Endothelial cell of umbilical vein (primary cell): ENCODE data around the gene PTPN12. TPM values are rescaled to one million over a fixed set of nuclear protein-coding genes. Genes with fewer than 3 reads are reported as not detected.

ENCODE experiments used
- BruUV-seq: library from RNA; stranded (reverse); fragments of 400-500 nt; replicated peaks from 2 replicates; lab custom pipeline; 2021; lab: Mats Ljungman, UMichigan
- CTCF ChIA-PET: fragments of 300-600, 350-600 bp; sonication (Branson Sonifier 250); formaldehyde crosslinking; loops from one replicate; lab custom pipeline; 2021; ENCODE audit warnings: antibody characterized with exemption, inconsistent platforms; lab: Charles Lee
- POLR2A ChIA-PET: fragments of 300-600, 350-600 bp; sonication (Branson Sonifier 250); formaldehyde crosslinking; loops from one replicate; lab custom pipeline; 2021; ENCODE audit warnings: antibody characterized with exemption, inconsistent platforms; lab: Charles Lee
- DNase-seq: peaks from one replicate; pipeline ENCODE4 v3.0.0-alpha.2; 2011; ENCODE audit warnings: low read depth, low spot score
- FAIRE-seq: peaks from 2 replicates; lab custom pipeline; 2011; peaks lifted over from hg19 to GRCh38; lab: Jason Lieb, UNC
- H2AFZ ChIP-seq: 2 replicates; pipeline ENCODE4 v1.6.0; 2012; ENCODE audit warnings: low read depth, low read length, control low read depth, inconsistent platforms
- H3K27ac ChIP-seq: 2 replicates; pipeline ENCODE4 v1.5.1; 2011; ENCODE audit warnings: low read depth, mild to moderate bottlenecking, control low read depth, low read length, moderate library complexity; ENCODE audit not compliant: insufficient read depth
- H3K27me3 ChIP-seq, 2 experiments: 2 replicates each; pipeline versions ENCODE4 v1.6.0 to v1.6.1; 2011; ENCODE audit warnings: low read length in 2 of 2, mixed read lengths in 1 of 2; ENCODE audit not compliant: control insufficient read depth in 2 of 2, insufficient read depth in 2 of 2
- H3K36me3 ChIP-seq, 2 experiments: 2 replicates in 1 of 2; 3 replicates in 1 of 2; pipeline ENCODE4 v1.5.1; 2011; ENCODE audit warnings: low read length in 2 of 2, mild to moderate bottlenecking in 1 of 2, moderate library complexity in 1 of 2; ENCODE audit not compliant: control insufficient read depth in 2 of 2, insufficient read depth in 2 of 2; ENCODE audit errors: extremely low read depth in 1 of 2
- H3K4me1 ChIP-seq: 3 replicates; pipeline ENCODE4 v1.5.1; 2011; ENCODE audit warnings: mild to moderate bottlenecking, low read length; ENCODE audit not compliant: control insufficient read depth, insufficient read depth; ENCODE audit errors: extremely low read depth
- H3K4me2 ChIP-seq: 2 replicates; pipeline ENCODE4 v1.6.1; 2011; ENCODE audit warnings: low read length, control low read depth, mixed read lengths; ENCODE audit not compliant: insufficient read depth
- H3K4me3 ChIP-seq, 3 experiments: fragments of 200-600 bp in 1 of 3; sonication (generic), shearing (Covaris generic) in 1 of 3; replicated peaks in 1 of 3; 2 replicates each; pipeline ENCODE4 v1.5.1; 2011 to 2016; ENCODE audit warnings: control low read depth in 3 of 3, low read length in 3 of 3, mild to moderate bottlenecking in 2 of 3, inconsistent platforms in 1 of 3, low read depth in 1 of 3, moderate library complexity in 1 of 3; ENCODE audit not compliant: insufficient read depth in 1 of 3
- H3K79me2 ChIP-seq: 2 replicates; pipeline ENCODE4 v1.6.0; 2012; ENCODE audit warnings: low read length, inconsistent platforms; ENCODE audit not compliant: control insufficient read depth, insufficient read depth
- H3K9ac ChIP-seq: replicated peaks from 2 replicates; pipeline ENCODE3; 2011; ENCODE audit warnings: low read length, control low read depth; ENCODE audit not compliant: insufficient read depth; ENCODE audit errors: extremely low read depth
- H3K9me1 ChIP-seq: replicated peaks from 3 replicates; pipeline ENCODE4 v1.6.0; 2011; ENCODE audit warnings: mild to moderate bottlenecking, low read length; ENCODE audit not compliant: control insufficient read depth, insufficient read depth; ENCODE audit errors: extremely low read depth
- H3K9me3 ChIP-seq: replicated peaks from 2 replicates; pipeline ENCODE4 v1.5.1; 2012; ENCODE audit warnings: low read length, inconsistent platforms; ENCODE audit not compliant: control insufficient read depth, insufficient read depth
- H4K20me1 ChIP-seq: replicated peaks from 2 replicates; pipeline ENCODE3; 2011; ENCODE audit warnings: mild to moderate bottlenecking, low read length; ENCODE audit not compliant: control insufficient read depth, insufficient read depth; ENCODE audit errors: extremely low read depth
- CTCF ChIP-seq, 2 donors: IDR thresholded peaks; 1 replicate in 1 of 2; 2 replicates in 1 of 2; pipeline ENCODE4 v1.5.1; 2011; ENCODE audit warnings: low read length in 2 of 2, mild to moderate bottlenecking in 2 of 2, moderate library complexity in 2 of 2, control low read depth in 1 of 2, inconsistent platforms in 1 of 2, low read depth in 1 of 2; ENCODE audit not compliant: insufficient read depth in 1 of 2; ENCODE audit errors: extremely low read depth in 1 of 2
- EZH2 ChIP-seq: IDR thresholded peaks from 2 replicates; pipeline ENCODE4 v1.6.1; 2012; ENCODE audit warnings: borderline replicate concordance, low read depth, mild to moderate bottlenecking, moderate library complexity, low read length, inconsistent platforms; ENCODE audit not compliant: severe bottlenecking
- FOS ChIP-seq: IDR thresholded peaks from 2 replicates; pipeline ENCODE4 v1.6.1; 2011; ENCODE audit warnings: mild to moderate bottlenecking, low read length, moderate library complexity, borderline replicate concordance; ENCODE audit not compliant: insufficient read depth
- GATA2 ChIP-seq: IDR thresholded peaks from 2 replicates; pipeline ENCODE4 v1.7.0; 2011; ENCODE audit warnings: low read depth, mild to moderate bottlenecking, moderate library complexity, mixed read lengths, low read length; ENCODE audit not compliant: insufficient read length, insufficient read depth
- JUN ChIP-seq: IDR thresholded peaks from 2 replicates; pipeline ENCODE4 v1.6.1; 2011; ENCODE audit warnings: borderline replicate concordance, low read depth; ENCODE audit not compliant: insufficient read length, insufficient read depth
- MAX ChIP-seq: IDR thresholded peaks from 2 replicates; pipeline ENCODE4 v1.6.1; 2011; ENCODE audit not compliant: insufficient read depth, insufficient read length
- MYC ChIP-seq: IDR thresholded peaks from one replicate; pipeline ENCODE4 v1.6.1; 2011; ENCODE audit warnings: mild to moderate bottlenecking, low read depth, low read length
- POLR2A ChIP-seq: IDR thresholded peaks from 2 replicates; pipeline ENCODE4 v1.6.1; 2012; ENCODE audit warnings: low read depth, mild to moderate bottlenecking, control low read depth, low read length
- POLR2AphosphoS5 ChIP-seq: IDR thresholded peaks from 2 replicates; pipeline ENCODE4 v1.6.1; 2012; ENCODE audit warnings: low read depth, mild to moderate bottlenecking, control low read depth, low read length, moderate library complexity; ENCODE audit not compliant: insufficient read depth
- dilution Hi-C: fragments of 300-500 bp; cut with MboI; formaldehyde crosslinking; loops from one replicate; pipeline ENCODE4 v1.15.0; 2019; ENCODE audit warnings: low sequenced_read_pairs; ENCODE audit not compliant: extremely low pct_ligation_motif_present
- intact Hi-C: fragments of 100-400 bp; cut with micrococcal nuclease; formaldehyde crosslinking; loops from one replicate; pipeline ENCODE4 v1.10.0; 2022
- polyA plus RNA-seq, 4 experiments: library from polyadenylated mRNA; depleted of rRNA in 3 of 4; stranded (reverse) in 3 of 4; unstranded in 1 of 4; fragments of >200 nt; gene quantifications; 2 replicates each; pipeline versions ENCODE4 v1.2.1 to v1.2.3, GENCODE V29; 2011 to 2012; ENCODE audit warnings: missing spikeins in 1 of 4
- total RNA-seq: library from RNA; stranded (reverse); gene quantifications from 2 replicates; pipeline ENCODE4 v1.2.3, GENCODE V29; 2021

Gene PTPN12
- total and polyA plus RNA-seq, 2 donors (not counting 3 experiments of a cell fraction or from before 2014, with no cell fraction given): 30.6 to 137 TPM

- TF ChIP-seq MAX (no peak), JUN (no peak), CTCF (IDR thresholded peaks at IDR 0.05; ENCODE audit: extremely low read depth in 1 of 2, insufficient read depth in 1 of 2, low read depth in 1 of 2, low read length in 2 of 2) (no peak), GATA2 (no peak), FOS (no peak), POLR2AphosphoS5 (no peak), POLR2A (no peak), MYC (no peak), EZH2 (no peak)
- no peaks in the 10 kb centered on the region for H3K9me1 ChIP-seq
- peaks cover 98% of the 10 kb centered on the region for H3K79me2 ChIP-seq
- H3K4me2 ChIP-seq: no peak overlapping the region
- H3K4me3 ChIP-seq: no peak overlapping the region
- no peak overlapping the region for H3K9ac ChIP-seq
- H3K27ac ChIP-seq: no peak overlapping the region
- dilution Hi-C loops (no loop called here), intact Hi-C loops (no loop called here)
- peaks cover 11% of the 10 kb centered on the region for H3K4me1 ChIP-seq
- H2AFZ ChIP-seq: no peak overlapping the region
- H3K36me3 ChIP-seq: no peaks in the 10 kb centered on the region
- no peaks in the 10 kb centered on the region for H3K9me3 ChIP-seq
- POLR2A ChIA-PET: interaction anchor here (0.5 kb wide), 1 partner anchor 9 kb away, joined by 3 read pairs; no protein-coding TSS in a partner anchor
- peaks cover 38% of the 10 kb centered on the region for H4K20me1 ChIP-seq
- no peak for DNase-seq
- CTCF ChIA-PET: no interaction called here
- no peaks in the 10 kb centered on the region for H3K27me3 ChIP-seq
- no peak for FAIRE-seq
- no TSS peak for BruUV-seq
Observed at GRCh38 chr7:77563275-77563674, 26.2 kb downstream of the PTPN12 start.
